ENCODE measurements around the gene CYLD. TPM values are rescaled to one million over a fixed set of nuclear protein-coding genes. Genes with fewer than 3 reads are reported as not detected.

The CYLD gene
- total and polyA plus RNA-seq, 7 donors, result 20.1 to 103 (median 50.5) TPM

DNA sequence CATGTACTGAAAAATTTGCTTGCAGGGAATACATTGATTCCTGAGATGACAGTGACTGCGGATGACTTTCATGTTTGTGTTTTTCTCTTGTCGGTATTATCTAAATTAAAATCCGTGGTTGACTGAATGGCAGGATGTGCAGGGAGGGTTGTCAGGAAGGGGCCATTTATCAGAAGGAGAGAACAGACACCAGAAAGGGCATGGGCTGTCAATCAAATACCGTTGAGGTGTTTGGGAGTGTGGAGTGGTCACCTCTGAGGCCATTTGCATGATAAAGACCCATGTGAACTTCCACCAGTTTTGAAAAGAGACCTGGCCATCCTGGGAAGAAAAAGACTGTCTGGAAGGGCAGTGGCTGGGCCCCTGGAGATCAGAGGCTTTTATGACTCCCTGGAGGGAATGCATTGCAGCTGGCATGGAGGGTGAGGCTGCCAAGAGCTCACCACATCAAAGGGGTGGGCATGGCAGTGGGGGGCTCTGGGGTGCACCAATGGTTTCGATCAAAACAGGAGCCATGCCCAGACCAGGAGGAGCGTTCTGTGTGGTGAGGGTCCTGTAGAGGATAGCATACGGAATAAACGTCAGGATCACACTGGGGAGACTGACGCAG, 67.1 kb downstream of the CYLD start:
- intact Hi-C loops (cut with DNase I), result loop anchor here (5.0 to 10.0 kb wide), 9 partner anchors 67 to 784 kb away; partner anchors contain the start of genes CNEP1R1 (in 1 of the 2), CYLD (in 1 of the 2), NKD1 (in 1 of the 2) and NOD2 (in 1 of the 2)
- whole genome bisulfite sequencing, 3 donors, result 64 to 69% (median 67%) methylated on average over 9 of the region's 9 CpGs
- H3K4me1 ChIP-seq, result peaks cover 7% of the 10 kb centered on the region
- H3K9me3 ChIP-seq, result no peaks in the 10 kb centered on the region
- H3K4me3 ChIP-seq, result no peak overlapping the region
- no peak for ATAC-seq
- TF ChIP-seq, protein P1, sequence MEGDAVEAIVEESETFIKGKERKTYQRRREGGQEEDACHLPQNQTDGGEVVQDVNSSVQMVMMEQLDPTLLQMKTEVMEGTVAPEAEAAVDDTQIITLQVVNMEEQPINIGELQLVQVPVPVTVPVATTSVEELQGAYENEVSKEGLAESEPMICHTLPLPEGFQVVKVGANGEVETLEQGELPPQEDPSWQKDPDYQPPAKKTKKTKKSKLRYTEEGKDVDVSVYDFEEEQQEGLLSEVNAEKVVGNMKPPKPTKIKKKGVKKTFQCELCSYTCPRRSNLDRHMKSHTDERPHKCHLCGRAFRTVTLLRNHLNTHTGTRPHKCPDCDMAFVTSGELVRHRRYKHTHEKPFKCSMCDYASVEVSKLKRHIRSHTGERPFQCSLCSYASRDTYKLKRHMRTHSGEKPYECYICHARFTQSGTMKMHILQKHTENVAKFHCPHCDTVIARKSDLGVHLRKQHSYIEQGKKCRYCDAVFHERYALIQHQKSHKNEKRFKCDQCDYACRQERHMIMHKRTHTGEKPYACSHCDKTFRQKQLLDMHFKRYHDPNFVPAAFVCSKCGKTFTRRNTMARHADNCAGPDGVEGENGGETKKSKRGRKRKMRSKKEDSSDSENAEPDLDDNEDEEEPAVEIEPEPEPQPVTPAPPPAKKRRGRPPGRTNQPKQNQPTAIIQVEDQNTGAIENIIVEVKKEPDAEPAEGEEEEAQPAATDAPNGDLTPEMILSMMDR (IDR thresholded peaks at IDR 0.05), result no peak
- no peak overlapping the region for H3K27ac ChIP-seq
- H3K27me3 ChIP-seq (ENCODE audit: insufficient read depth in 3 of 3, low read length in 2 of 3), result no peaks in the 10 kb centered on the region
- H3K36me3 ChIP-seq (ENCODE audit: insufficient read depth in 1 of 2, low read depth in 1 of 2), result no peaks in the 10 kb centered on the region
- no peak for DNase-seq

DNA sequence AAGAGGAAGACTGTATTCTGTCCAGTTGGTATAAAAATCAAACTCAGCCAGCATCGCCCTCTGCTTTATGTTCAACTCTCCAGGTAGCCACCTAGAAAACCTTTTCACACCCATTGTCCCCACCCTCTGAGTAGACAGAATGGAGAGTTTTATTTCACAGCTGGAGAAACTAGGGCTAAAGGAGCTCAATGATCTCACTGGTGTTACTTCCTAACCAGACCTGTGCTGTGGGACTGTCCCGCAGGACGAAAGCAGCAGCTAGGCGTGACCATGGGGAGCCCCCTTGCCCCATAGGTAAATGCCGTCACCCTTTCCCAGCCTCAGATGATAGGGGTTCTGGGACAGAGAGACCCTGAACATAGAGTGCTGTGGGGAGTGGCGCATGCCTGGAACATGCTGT, 67.7 kb downstream of the CYLD start:
- WGBS, 3 donors, result 92 to 93% (median 93%) methylated on average over 6 of the region's 6 CpGs
- Histone ChIP-seq H3K27me3 (ENCODE audit: insufficient read depth in 3 of 3, low read length in 2 of 3) (no peaks in the 10 kb centered on the region), H3K36me3 (ENCODE audit: insufficient read depth in 1 of 2, low read depth in 1 of 2) (no peaks in the 10 kb centered on the region), H3K9me3 (no peaks in the 10 kb centered on the region), H3K4me3 (no peak overlapping the region), H3K27ac (no peak overlapping the region), H3K4me1 (peaks cover 7% of the 10 kb centered on the region)
- TF ChIP-seq, protein P1 (IDR thresholded peaks at IDR 0.05), result no peak
- DNase-seq (no peak), ATAC-seq (no peak)
- intact Hi-C loops (cut with DNase I), result loop anchor here (5.0 to 10.0 kb wide), 9 partner anchors 67 to 785 kb away; partner anchors contain the start of genes CNEP1R1 (in 1 of the 2), CYLD (in 1 of the 2), NKD1 (in 1 of the 2) and NOD2 (in 1 of the 2)

DNA sequence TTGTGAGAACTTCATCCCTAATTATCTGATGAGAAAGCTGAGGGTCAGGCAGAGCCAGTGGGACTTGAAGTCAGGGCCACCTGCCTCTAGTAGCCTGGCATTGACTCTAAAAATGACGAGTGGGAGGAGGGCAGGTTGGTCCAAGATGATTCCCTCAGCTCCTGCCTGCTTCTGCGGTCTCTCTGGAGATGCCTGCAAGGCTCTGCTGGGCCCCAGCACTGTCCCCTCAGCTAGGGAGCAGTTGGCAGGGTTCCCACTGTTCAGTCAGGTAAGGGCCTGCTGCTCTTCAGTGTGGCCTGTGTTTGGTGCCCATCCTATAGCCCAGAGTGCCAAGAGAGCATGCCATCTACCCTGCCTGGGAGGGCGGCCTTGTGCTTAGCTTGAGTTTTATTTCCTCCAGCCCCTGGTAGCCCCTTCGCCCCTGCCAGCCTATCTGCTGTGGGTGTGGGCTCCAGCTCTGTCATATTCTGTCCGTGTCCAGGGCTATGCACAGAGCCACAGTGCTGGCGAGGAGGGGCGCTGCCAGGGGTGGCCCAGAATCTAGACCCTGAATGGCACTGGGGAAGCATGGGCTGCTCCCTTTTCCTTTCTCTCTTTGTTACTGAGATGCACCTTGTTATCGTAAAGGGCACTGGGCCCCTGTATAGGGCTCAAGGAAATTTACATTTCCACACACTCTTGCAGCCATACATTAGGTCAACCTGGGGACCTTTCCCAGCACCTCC, 68.5 kb downstream of the CYLD start:
- no peak for ATAC-seq
- Histone ChIP-seq H3K27ac (no peak overlapping the region), H3K36me3 (ENCODE audit: insufficient read depth in 1 of 2, low read depth in 1 of 2) (no peaks in the 10 kb centered on the region), H3K9me3 (no peaks in the 10 kb centered on the region), H3K4me3 (no peak overlapping the region), H3K27me3 (ENCODE audit: insufficient read depth in 3 of 3, low read length in 2 of 3) (no peaks in the 10 kb centered on the region), H3K4me1 (peaks cover 7% of the 10 kb centered on the region)
- 90 to 94% (median 91%) methylated on average over 8 of the region's 8 CpGs for WGBS, 3 donors
- TF ChIP-seq, protein P1 (IDR thresholded peaks at IDR 0.05), result no peak
- intact Hi-C loops (cut with DNase I), result no loop called here
- DNase-seq, result no peak

DNA sequence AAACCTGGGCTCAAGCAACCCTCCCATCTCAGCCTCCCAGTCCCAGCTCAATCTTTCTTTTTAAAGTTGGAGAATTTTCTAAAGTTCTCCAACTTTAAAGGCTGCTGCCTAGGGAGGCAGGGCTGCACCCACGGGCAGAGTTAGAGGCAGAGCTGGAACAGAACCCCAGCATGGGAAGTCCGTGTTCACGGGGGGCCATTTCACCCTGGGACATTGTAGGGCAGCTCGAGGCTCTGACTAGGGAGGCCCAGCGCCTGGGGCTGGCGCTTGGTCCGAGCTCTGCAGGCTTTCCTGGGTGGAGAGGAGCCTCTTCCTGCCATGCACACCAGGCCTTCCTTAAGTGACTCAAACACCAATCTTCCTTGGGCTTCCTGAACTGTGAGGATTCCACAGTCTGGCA, 70.2 kb downstream of the CYLD start:
- intact Hi-C loops (cut with DNase I), result no loop called here
- TF ChIP-seq, protein P1 (IDR thresholded peaks at IDR 0.05), result no peak

More for the DNA sequence above, 70.2 kb downstream of the CYLD start:
- ATAC-seq, result no peak
- Histone ChIP-seq H3K27ac (no peak overlapping the region), H3K4me3 (no peak overlapping the region), H3K4me1 (no peaks in the 10 kb centered on the region), H3K9me3 (no peaks in the 10 kb centered on the region), H3K36me3 (ENCODE audit: insufficient read depth in 1 of 2, low read depth in 1 of 2) (no peaks in the 10 kb centered on the region), H3K27me3 (ENCODE audit: insufficient read depth in 3 of 3, low read length in 2 of 3) (no peaks in the 10 kb centered on the region)
- WGBS, 3 donors, result 85 to 88% (median 86%) methylated on average over 7 of the region's 7 CpGs
- DNase-seq, result no peak
